GM12873 (cell line): ENCODE data around the gene DOCK2.

Experiments
- CTCF ChIP-seq: IDR thresholded peaks from 2 replicates; pipeline ENCODE4 v1.5.1; 2012; ENCODE audit warnings: low read depth, mild to moderate bottlenecking, moderate library complexity, low read length, control low read depth; ENCODE audit not compliant: insufficient read depth; ENCODE audit errors: missing control alignments

DOCK2 gene

GRCh38 chr5:169691471-169691870, 54.4 kb downstream of the DOCK2 start:
- no peak for TF ChIP-seq CTCF

DNA sequence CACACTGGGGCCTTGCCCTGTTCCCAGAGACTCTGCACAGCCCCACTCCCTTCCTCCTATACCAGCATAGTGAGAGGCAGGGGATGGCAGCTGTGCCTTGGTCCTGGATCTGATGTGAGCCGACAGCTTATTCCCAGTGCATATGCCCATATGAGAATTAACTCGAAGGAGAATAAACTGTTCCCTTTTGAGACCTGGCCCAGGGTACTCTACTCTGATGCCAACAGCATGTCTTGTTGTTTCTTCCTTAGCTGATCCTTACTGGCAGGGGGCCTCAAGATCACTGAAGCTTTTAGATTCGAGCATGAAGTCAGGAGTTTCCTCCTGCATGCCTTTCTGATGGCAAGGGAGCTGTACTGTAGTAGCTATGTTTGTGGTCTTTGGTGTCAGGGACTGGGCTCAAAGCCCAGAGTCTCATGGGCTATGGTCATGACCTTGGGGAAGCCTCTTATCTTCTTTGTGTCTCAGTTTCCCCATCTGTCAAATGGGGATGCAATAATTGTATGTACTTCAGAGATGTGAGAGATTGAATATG, 57.1 kb downstream of the DOCK2 start:
- TF ChIP-seq CTCF = no peak

DNA sequence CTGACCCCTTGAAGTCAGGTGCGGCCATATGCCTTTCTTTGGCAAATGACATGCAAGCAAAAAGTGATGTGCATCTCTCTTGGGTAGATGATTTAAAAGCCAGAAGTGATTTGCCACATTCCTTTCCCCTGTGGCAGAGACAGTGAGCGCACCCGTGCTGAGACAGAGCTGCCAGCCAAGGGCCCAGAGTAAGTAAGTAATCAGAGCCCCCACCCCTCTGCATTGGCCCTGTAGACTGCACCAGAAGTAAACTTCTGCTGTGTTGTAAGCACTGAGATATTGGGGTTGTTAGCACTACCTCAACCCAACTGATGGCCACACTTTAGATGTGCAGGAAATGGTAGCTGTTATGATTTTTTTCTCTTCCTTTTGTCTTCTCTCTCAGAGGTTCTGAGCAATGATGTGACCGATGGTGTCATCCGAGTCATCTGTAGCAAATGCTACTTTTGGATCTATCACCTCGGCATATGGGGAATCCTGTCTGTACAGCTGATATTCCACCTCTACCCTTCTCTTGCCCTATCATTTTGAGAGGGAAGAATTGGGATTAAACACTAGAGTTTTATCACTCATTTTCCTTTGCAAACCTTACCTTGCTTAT, 58.0 kb downstream of the DOCK2 start:
- TF ChIP-seq CTCF = no peak

DNA sequence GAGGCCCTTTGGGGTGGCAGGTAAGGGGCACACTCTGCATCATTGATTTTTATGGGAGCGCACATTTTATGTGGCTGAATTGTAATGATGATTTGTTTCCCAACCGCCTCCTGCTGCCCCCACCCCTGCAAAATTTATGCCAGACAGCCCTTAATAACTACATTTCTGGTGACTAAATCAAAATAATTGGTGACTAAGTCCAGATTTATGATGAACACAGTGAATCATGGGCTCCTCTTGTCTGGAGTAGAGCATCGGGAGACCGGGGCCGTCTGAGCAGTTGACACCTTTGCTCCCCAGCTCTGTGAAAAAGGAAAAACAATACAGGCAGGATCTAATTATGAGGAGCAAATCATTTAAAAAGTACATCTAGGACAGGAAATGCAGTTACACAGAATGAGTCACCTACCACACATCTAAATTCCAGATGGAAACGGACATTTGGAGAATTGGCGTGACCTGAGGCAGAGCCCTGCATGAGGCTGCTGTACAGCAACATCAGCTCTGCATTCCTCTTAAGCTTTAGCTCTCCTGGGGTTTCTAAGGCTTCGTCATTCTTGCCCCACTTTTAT, 58.9 kb downstream of the DOCK2 start:
- TF ChIP-seq CTCF = no peak

DNA sequence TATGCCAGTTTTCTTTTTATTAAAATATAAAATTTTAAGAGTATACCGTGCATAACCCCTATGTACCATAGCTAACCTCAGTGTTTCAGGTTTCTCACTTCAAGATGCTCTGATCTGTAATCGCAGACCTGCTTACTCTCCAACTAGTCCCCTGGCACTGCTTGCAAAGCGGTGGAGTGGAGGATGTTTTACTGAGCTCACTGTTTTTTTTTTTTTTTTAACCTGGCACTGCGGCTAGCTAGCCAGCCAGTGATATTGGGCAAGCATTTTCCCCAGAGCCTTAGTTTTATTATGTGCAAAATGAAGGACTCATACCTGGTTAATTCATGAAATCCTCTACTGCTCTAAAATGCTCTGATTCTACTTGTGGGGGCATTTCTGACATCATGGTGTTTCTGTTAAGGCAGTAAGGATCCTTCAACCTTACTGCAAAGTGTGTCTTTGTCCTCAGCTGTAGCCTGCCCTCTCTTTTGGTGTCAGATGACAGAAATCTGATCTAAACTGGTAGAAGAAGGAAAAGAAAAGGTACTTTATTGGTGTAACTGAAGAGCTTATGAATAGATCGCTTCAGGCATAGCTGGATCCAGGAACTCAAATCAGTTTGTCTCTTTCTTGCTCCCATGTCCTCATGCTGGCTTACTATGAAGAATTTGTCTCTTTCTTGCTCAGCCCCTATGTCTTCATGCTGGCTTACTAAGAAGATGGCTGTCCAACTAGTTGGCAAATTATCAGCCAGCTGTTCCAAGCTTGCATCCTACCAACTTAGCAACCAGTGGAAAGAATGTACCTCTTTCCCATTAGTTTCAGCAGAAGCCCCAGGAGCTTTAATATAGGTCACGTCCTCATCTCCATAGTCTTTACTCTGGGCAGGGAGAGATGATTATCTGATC, 59.8 kb downstream of the DOCK2 start:
- TF ChIP-seq CTCF = no peak

DNA sequence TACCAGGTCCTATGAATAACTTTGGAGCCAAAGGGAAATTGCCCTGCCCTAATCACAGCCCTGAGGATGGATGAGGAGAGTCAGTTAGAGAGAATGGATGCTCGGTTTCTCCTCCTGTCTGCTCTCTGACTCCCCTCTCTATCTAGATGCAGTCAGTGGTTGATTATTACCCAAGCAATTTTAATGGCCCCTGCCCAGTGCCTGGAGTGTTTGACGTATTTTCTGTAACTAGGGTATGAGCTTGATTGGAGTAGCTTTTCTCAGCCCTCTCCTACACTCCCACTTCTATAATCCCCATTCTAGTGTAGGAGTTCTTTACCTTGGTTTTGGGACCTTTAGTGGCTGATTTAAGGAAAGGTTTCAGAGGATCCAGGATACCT, 60.4 kb downstream of the DOCK2 start:
- TF ChIP-seq CTCF = no peak

DNA sequence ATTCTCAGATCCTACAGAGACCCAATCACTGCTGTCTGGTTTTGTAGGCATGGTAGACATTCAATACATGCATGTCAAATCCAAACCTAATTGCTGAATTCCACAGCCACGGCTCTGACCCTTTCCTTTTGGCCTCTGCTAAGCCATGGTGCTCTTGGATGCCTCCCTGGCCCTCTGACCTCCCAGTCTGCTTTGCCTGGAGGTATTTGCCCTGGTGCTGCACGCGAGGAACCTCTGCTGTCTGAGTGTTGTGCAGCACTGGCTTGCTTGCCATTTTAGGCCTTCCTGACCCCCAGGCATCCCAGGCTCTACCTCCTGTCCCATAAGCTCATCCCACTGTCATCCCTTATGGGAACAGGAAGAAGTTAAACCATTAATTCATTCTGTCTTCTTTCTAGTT, 60.9 kb downstream of the DOCK2 start:
- no peak for TF ChIP-seq CTCF
